T-cell (primary cell): ENCODE measurements around the gene ZNF275. TPM values are rescaled to one million over a fixed set of nuclear protein-coding genes. Genes with fewer than 3 reads are reported as not detected.

Source experiments
- ATAC-seq, 4 experiments: fragments of 200-7000 bp in 3 of 4; fragments of 150-1000 bp in 1 of 4; cut with Tn5 transposase; replicated peaks in 1 of 4; 1 replicate in 3 of 4; 2 replicates in 1 of 4; pipeline ENCODE4 v1.10.0; 2021; ENCODE audit warnings: moderate library complexity in 3 of 4, mild to moderate bottlenecking in 2 of 4, moderate number of reproducible peaks in 1 of 4
- CTCF ChIA-PET, 2 donors: fragments of 300-600 bp; sonication (Branson Sonifier 250); formaldehyde crosslinking; loops; one replicate each; lab custom pipeline; 2022; ENCODE audit warnings: antibody characterized with exemption in 2 of 2; lab: Charles Lee
- POLR2A ChIA-PET, 2 donors: fragments of 300-600 bp; sonication (Branson Sonifier 250); formaldehyde crosslinking; loops; one replicate each; lab custom pipeline; 2022; ENCODE audit warnings: antibody characterized with exemption in 2 of 2; lab: Charles Lee
- DNase-seq, 35 experiments: peaks; one replicate each; pipeline versions ENCODE4 v3.0.0 to v3.0.0-alpha.2; 2013 to 2023
- H3K27ac ChIP-seq: one replicate; pipeline ENCODE4 v1.5.1; 2013; ENCODE audit warnings: low read length
- H3K27me3 ChIP-seq, 2 experiments: replicated peaks in 1 of 2; 1 replicate in 1 of 2; 2 replicates in 1 of 2; pipeline versions ENCODE4 v1.6.1 to v1.7.0; 2013; ENCODE audit warnings: low read length in 1 of 2, mixed read lengths in 1 of 2; ENCODE audit not compliant: control insufficient read depth in 2 of 2, insufficient read depth in 2 of 2; ENCODE audit errors: extremely low read depth in 1 of 2
- H3K36me3 ChIP-seq, 2 donors: 1 replicate in 1 of 2; 2 replicates in 1 of 2; pipeline versions ENCODE4 v1.6.1 to v1.7.0; 2013; ENCODE audit warnings: low read length in 1 of 2; ENCODE audit not compliant: control insufficient read depth in 2 of 2, insufficient read depth in 1 of 2; ENCODE audit errors: extremely low read depth in 1 of 2
- H3K4me1 ChIP-seq, 2 experiments: 1 replicate in 1 of 2; 2 replicates in 1 of 2; pipeline versions ENCODE4 v1.6.1 to v1.7.0; 2013; ENCODE audit warnings: low read length in 2 of 2, mixed read lengths in 1 of 2; ENCODE audit not compliant: insufficient read depth in 2 of 2, control insufficient read depth in 1 of 2; ENCODE audit errors: extremely low read depth in 1 of 2
- H3K4me3 ChIP-seq, 2 donors: 1 replicate in 1 of 2; 2 replicates in 1 of 2; pipeline versions ENCODE4 v1.5.1 to v1.7.0; 2013; ENCODE audit warnings: mild to moderate bottlenecking in 2 of 2, low read length in 1 of 2, moderate library complexity in 1 of 2; ENCODE audit not compliant: control insufficient read depth in 1 of 2; ENCODE audit errors: extremely low read depth in 1 of 2
- H3K9me3 ChIP-seq: 2 replicates; pipeline ENCODE4 v1.7.0; 2013
- H3K27ac Mint-ChIP-seq, 2 donors: one replicate each; pipeline ENCODE4 v1.8.0; 2020 to 2021; ENCODE audit warnings: mild to moderate bottlenecking in 2 of 2, mixed read lengths in 2 of 2
- H3K27me3 Mint-ChIP-seq, 2 donors: one replicate each; pipeline ENCODE4 v1.8.0; 2021 to 2022; ENCODE audit warnings: mixed read lengths in 2 of 2
- H3K36me3 Mint-ChIP-seq: one replicate; pipeline ENCODE4 v1.8.0; 2021; ENCODE audit warnings: mixed read lengths
- H3K4me1 Mint-ChIP-seq, 3 donors: one replicate each; pipeline ENCODE4 v1.8.0; 2020 to 2022; ENCODE audit warnings: mixed read lengths in 3 of 3, mild to moderate bottlenecking in 1 of 3
- H3K4me3 Mint-ChIP-seq, 3 donors: one replicate each; pipeline ENCODE4 v1.8.0; 2020 to 2022; ENCODE audit warnings: mild to moderate bottlenecking in 3 of 3, mixed read lengths in 3 of 3, moderate library complexity in 3 of 3
- H3K9me3 Mint-ChIP-seq, 3 donors: one replicate each; pipeline ENCODE4 v1.8.0; 2020 to 2022; ENCODE audit warnings: mixed read lengths in 3 of 3
- WGBS: methylation state at CpG from one replicate; pipeline ENCODE4 v1.1.5; 2013; ENCODE audit warnings: missing lambda C conversion rate; ENCODE audit not compliant: insufficient coverage; 5-methylcytosine and 5-hydroxymethylcytosine counted together
- total RNA-seq, 35 experiments: library from RNA in 6 of 35; stranded (reverse) in 6 of 35; fragments of 120-200 nt in 1 of 35; gene quantifications; one replicate each; pipeline versions ENCODE4 v1.2.1 to v1.2.4 and lab custom pipeline; 2013 to 2026

The ZNF275 gene
- total RNA-seq, 5 donors from 2014 or later (not counting 1 experiment from before 2014, with no cell fraction given) = 14.4 to 17.6 (median 17.0) TPM

DNA sequence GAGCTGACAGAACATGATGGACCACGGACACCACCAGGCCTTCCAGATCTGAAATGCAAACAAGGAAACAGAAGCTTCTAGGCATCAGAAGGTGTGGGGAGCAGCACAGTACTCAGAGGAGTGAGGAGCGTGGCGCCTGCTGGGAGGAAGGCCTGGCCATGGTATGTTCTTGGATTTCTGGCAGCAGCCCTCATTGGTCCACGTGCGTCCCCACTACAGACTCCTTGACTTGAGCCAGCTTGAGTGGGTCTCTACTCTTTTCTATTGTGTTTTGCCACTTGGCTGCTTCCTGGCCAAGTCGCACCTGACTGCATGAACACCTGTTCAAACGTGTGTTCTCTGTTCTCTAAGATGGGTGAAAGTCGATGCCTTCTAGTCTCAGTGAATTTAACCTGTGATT is 18.0 kb downstream of the ZNF275 start:
- peaks cover 0 to 14% of the 10 kb centered on the region in 2 donors for H3K27me3 Mint-ChIP-seq
- no peak overlapping the region for H3K4me3 ChIP-seq
- H3K9me3 Mint-ChIP-seq = no peaks in the 10 kb centered on the region
- H3K4me1 Mint-ChIP-seq = peaks cover 0 to 6% (median 0%) of the 10 kb centered on the region in 3 donors
- peaks cover 6 to 10% of the 10 kb centered on the region in 2 donors for H3K36me3 ChIP-seq
- H3K36me3 Mint-ChIP-seq = peaks cover 15% of the 10 kb centered on the region
- CTCF ChIA-PET = interaction anchor here in 1 of 2 donors (0.7 kb wide), 1 partner anchor 48 kb away, joined by 3 read pairs; no protein-coding TSS in a partner anchor
- POLR2A ChIA-PET = no interaction called here
- H3K4me1 ChIP-seq = no peaks in the 10 kb centered on the region
- ATAC-seq = no peak
- H3K4me3 Mint-ChIP-seq = no peak overlapping the region
- no peak for DNase-seq
- no peaks in the 10 kb centered on the region for H3K9me3 ChIP-seq
- WGBS = 88% methylated on average over 6 of the region's 8 CpGs
- no peak overlapping the region for H3K27ac Mint-ChIP-seq
- no peak overlapping the region for H3K27ac ChIP-seq
- H3K27me3 ChIP-seq = no peaks in the 10 kb centered on the region

DNA sequence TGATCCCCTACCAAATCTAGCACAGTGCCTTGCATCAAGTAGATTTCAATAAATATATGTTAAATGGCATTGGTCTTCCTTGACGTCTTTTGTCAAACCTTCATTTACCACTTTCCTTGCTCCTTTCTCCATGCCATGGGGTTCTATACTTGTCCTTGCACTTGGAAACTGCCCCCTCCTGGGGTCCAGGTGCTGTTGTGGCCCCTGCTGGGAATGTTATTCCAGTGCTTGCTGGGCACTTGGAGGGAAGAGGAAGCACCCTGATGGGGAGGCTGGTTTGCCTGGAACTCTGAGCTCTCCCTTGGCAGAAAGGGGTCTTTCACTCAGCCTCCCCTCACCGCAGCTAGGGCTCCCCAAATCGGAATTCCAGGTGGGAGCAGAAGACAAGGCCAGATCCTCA is 18.9 kb downstream of the ZNF275 start:
- H3K27ac ChIP-seq = no peak overlapping the region
- ChIA-PET POLR2A (no interaction called here), CTCF (no interaction called here)
- no peak overlapping the region for H3K4me3 ChIP-seq
- Mint-ChIP-seq H3K9me3 (peaks cover 0 to 5% (median 0%) of the 10 kb centered on the region in 3 donors), H3K36me3 (peaks cover 12% of the 10 kb centered on the region), H3K4me1 (peaks cover 0 to 6% (median 0%) of the 10 kb centered on the region in 3 donors), H3K27me3 (peaks cover 0 to 14% of the 10 kb centered on the region in 2 donors), H3K4me3 (no peak overlapping the region), H3K27ac (no peak overlapping the region)
- ATAC-seq = no peak
- no peaks in the 10 kb centered on the region for H3K4me1 ChIP-seq
- no CpG with 5 or more reads among the region's 3 CpGs for WGBS
- DNase-seq = no peak
- H3K27me3 ChIP-seq = no peaks in the 10 kb centered on the region
- peaks cover 4 to 5% of the 10 kb centered on the region in 2 donors for H3K36me3 ChIP-seq
- no peaks in the 10 kb centered on the region for H3K9me3 ChIP-seq

DNA sequence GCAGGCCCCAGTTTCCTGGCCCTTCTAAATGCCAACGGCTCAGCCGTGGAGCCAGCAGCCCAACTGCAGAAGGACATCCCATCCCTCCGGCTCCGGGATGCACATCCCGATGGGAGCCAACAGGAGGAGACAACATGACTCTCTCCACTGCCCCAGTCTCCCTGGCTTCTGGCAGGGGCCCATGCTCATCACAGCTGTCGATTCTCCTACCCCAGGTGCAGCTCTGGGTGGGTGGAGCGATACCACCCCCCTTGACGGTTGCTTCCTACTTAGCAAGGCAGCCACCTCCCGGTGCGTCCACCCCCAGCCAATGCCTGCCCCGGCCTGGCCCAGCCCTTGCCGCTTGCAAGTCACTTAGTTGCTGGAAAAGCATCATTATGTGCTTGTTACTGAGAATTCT is 19.5 kb downstream of the ZNF275 start:
- Mint-ChIP-seq H3K36me3 (peaks cover 8% of the 10 kb centered on the region), H3K4me1 (peaks cover 0 to 6% (median 0%) of the 10 kb centered on the region in 3 donors), H3K27me3 (peaks cover 0 to 14% of the 10 kb centered on the region in 2 donors), H3K9me3 (peaks cover 0 to 5% (median 0%) of the 10 kb centered on the region in 3 donors), H3K27ac (no peak overlapping the region), H3K4me3 (no peak overlapping the region)
- H3K36me3 ChIP-seq = peaks cover 0 to 4% of the 10 kb centered on the region in 2 donors
- no peak for DNase-seq
- no peak overlapping the region for H3K27ac ChIP-seq
- H3K27me3 ChIP-seq = no peaks in the 10 kb centered on the region
- ATAC-seq = no peak
- POLR2A ChIA-PET = no interaction called here
- no peak overlapping the region for H3K4me3 ChIP-seq
- H3K9me3 ChIP-seq = no peaks in the 10 kb centered on the region
- H3K4me1 ChIP-seq = no peaks in the 10 kb centered on the region
- WGBS = 98% methylated on average over 6 of the region's 12 CpGs
- CTCF ChIA-PET = no interaction called here

DNA sequence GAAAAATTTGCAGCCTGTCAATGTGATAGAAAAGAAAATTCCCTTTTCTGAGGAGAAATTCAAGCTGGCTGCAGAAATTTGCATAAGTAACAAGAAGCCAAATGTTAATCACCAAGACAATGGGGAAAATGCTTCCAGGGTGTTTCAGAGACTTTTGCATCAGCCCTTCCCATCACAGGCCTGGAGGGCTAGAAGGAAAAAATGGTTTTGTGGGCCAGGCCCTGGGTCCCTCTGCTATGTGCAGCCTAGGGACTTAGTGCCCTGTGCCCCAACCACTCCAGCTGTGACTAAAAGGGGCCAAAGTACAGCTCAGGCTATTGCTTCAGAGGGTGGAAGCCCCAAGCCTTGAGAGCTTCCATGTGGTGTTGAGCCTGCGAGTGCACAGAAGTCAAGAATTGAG is 23.9 kb downstream of the ZNF275 start:
- Histone ChIP-seq H3K36me3 (no peaks in the 10 kb centered on the region), H3K9me3 (no peaks in the 10 kb centered on the region), H3K27me3 (no peaks in the 10 kb centered on the region), H3K4me3 (no peak overlapping the region), H3K27ac (no peak overlapping the region), H3K4me1 (no peaks in the 10 kb centered on the region)
- ChIA-PET POLR2A (no interaction called here), CTCF (no interaction called here)
- H3K9me3 Mint-ChIP-seq = peaks cover 0 to 5% (median 2%) of the 10 kb centered on the region in 3 donors
- no peak overlapping the region for H3K4me3 Mint-ChIP-seq
- H3K36me3 Mint-ChIP-seq = no peaks in the 10 kb centered on the region
- H3K27ac Mint-ChIP-seq = no peak overlapping the region
- ATAC-seq (no peak), DNase-seq (no peak)
- WGBS = no CpG with 5 or more reads among the region's 1 CpG
- peaks cover 0 to 13% of the 10 kb centered on the region in 2 donors for H3K27me3 Mint-ChIP-seq
- no peaks in the 10 kb centered on the region for H3K4me1 Mint-ChIP-seq

DNA sequence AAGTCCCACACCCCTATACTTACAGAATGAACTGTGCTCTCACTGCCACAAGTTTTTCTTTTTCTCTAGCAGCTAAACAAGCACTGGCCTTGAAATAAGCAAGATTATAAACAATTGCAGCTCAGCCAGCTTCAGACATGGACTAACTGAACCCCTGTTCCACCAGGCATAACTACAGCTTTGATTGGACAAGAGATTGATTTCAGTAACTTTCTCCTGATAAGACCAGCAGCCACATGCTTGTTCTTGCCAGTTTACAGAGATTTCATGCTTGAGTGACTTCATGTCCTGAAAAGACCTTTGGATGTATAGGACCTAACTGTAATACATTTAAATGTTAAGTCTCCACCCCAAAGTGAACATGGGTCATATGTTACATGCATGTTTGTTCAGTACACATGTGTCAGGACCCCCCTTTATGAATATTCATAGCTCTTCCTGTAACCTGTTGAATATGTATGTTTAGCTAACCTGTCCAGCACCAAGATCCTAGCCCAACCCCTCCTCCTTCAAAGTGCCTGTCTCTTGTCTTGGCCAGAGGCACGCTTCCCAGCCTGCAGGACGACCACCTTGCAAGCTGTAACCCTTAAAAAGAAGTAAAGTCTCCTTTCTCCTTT is 27.9 kb downstream of the ZNF275 start:
- CTCF ChIA-PET = no interaction called here
- POLR2A ChIA-PET = no interaction called here
- H3K4me3 Mint-ChIP-seq = no peak overlapping the region

DNA sequence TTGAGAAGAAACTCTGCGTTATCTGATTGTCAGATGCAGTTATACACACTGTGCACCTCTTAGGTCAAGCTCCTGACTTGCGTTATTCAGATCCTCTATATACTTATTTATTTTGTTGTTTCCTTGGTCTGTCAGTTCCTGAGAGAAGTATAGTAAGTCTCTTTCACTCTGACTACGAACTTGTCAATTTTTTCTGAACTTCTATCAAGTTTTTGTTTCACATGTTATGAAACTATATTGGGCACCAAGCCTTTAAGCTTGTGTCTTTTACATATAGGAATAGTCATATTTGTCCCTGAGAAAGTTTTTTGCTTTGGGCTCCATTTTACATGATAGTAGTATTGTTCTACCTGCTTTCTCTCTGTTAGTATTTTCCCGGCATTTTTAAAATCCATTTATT is 31.7 kb downstream of the ZNF275 start:
- POLR2A ChIA-PET = no interaction called here
- Mint-ChIP-seq H3K4me1 (peaks cover 0 to 1% (median 0%) of the 10 kb centered on the region in 3 donors), H3K27ac (no peak overlapping the region), H3K27me3 (peaks cover 5 to 16% of the 10 kb centered on the region in 2 donors), H3K4me3 (no peak overlapping the region), H3K9me3 (no peaks in the 10 kb centered on the region), H3K36me3 (no peaks in the 10 kb centered on the region)
- Histone ChIP-seq H3K9me3 (no peaks in the 10 kb centered on the region), H3K4me1 (no peaks in the 10 kb centered on the region), H3K27me3 (no peaks in the 10 kb centered on the region), H3K4me3 (no peak overlapping the region), H3K36me3 (no peaks in the 10 kb centered on the region), H3K27ac (no peak overlapping the region)
- ATAC-seq (no peak), DNase-seq (no peak)
- CTCF ChIA-PET = interaction anchor here in 1 of 2 donors (0.5 kb wide), 1 partner anchor 1513 kb away, joined by 7 read pairs; no protein-coding TSS in a partner anchor
- no CpG with 5 or more reads among the region's 4 CpGs for WGBS

More for the DNA sequence above, 27.9 kb downstream of the ZNF275 start:
- DNase-seq = no peak
- Histone ChIP-seq H3K36me3 (no peaks in the 10 kb centered on the region), H3K27me3 (no peaks in the 10 kb centered on the region), H3K4me3 (no peak overlapping the region), H3K27ac (no peak overlapping the region), H3K4me1 (no peaks in the 10 kb centered on the region), H3K9me3 (no peaks in the 10 kb centered on the region)
- no peaks in the 10 kb centered on the region for H3K36me3 Mint-ChIP-seq
- ATAC-seq = no peak
- H3K4me1 Mint-ChIP-seq = no peaks in the 10 kb centered on the region
- peaks cover 0 to 5% (median 2%) of the 10 kb centered on the region in 3 donors for H3K9me3 Mint-ChIP-seq
- no peak overlapping the region for H3K27ac Mint-ChIP-seq
- WGBS = no CpG with 5 or more reads among the region's 2 CpGs
- peaks cover 0 to 7% of the 10 kb centered on the region in 2 donors for H3K27me3 Mint-ChIP-seq
